Lower leg skin (tissue), 3 donors: ENCODE results near the gene SIAH2.

ENCODE experiments used
- POLR2A ChIP-seq, 2 donors: fragments of 450-650 bp; IDR thresholded peaks; one replicate each; pipeline ENCODE4 v1.6.1; 2016 to 2017; ENCODE audit warnings: antibody characterized with exemption in 2 of 2, mild to moderate bottlenecking in 1 of 2, moderate library complexity in 1 of 2
- TF ChIP-seq, protein P1 (sequence below), 3 donors: fragments of 450-650 bp; IDR thresholded peaks; one replicate each; pipeline ENCODE4 v1.5.1; 2016; ENCODE audit warnings: antibody characterized with exemption in 3 of 3, mild to moderate bottlenecking in 3 of 3, moderate library complexity in 2 of 3

- TF ChIP-seq, protein P1, sequence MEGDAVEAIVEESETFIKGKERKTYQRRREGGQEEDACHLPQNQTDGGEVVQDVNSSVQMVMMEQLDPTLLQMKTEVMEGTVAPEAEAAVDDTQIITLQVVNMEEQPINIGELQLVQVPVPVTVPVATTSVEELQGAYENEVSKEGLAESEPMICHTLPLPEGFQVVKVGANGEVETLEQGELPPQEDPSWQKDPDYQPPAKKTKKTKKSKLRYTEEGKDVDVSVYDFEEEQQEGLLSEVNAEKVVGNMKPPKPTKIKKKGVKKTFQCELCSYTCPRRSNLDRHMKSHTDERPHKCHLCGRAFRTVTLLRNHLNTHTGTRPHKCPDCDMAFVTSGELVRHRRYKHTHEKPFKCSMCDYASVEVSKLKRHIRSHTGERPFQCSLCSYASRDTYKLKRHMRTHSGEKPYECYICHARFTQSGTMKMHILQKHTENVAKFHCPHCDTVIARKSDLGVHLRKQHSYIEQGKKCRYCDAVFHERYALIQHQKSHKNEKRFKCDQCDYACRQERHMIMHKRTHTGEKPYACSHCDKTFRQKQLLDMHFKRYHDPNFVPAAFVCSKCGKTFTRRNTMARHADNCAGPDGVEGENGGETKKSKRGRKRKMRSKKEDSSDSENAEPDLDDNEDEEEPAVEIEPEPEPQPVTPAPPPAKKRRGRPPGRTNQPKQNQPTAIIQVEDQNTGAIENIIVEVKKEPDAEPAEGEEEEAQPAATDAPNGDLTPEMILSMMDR (IDR thresholded peaks at IDR 0.05): no peak
- TF ChIP-seq POLR2A (IDR thresholded peaks at IDR 0.05): no peak
Measured at GRCh38 chr3:150779402-150779858, 16.5 kb upstream of the SIAH2 start.
